PC-9 (cell line): ENCODE results near the gene S100A6. TPM values are rescaled to one million over a fixed set of nuclear protein-coding genes. Genes with fewer than 3 reads are reported as not detected.
"Not testable (repeated sequence)": the region's sequence is repeated elsewhere in the genome, so short reads cannot be mapped to it uniquely, and the experiment has no call there.

Source experiments
- BruUV-seq: library from RNA; stranded (reverse); fragments of 400-500 nt; replicated peaks from 2 replicates; lab custom pipeline; 2021; lab: Mats Ljungman, UMichigan
- CTCF ChIA-PET: fragments of 300-600 bp; sonication (Branson Sonifier 250); formaldehyde crosslinking; loops from one replicate; lab custom pipeline; 2022; ENCODE audit warnings: antibody characterized with exemption; lab: Charles Lee
- POLR2A ChIA-PET: fragments of 300-600 bp; sonication (Branson Sonifier 250); formaldehyde crosslinking; loops from one replicate; lab custom pipeline; 2022; ENCODE audit warnings: antibody characterized with exemption; ENCODE audit not compliant: unreplicated experiment; lab: Charles Lee
- DNase-seq, 2 experiments: peaks; one replicate each; pipeline versions ENCODE4 v3.0.0 to v3.0.0-alpha.2; 2015 to 2022; ENCODE audit warnings: mixed read lengths in 1 of 2
- H2AFZ ChIP-seq: fragments of 200-600 bp; sonication (generic); 2 replicates; pipeline ENCODE4 v1.8.1; 2017; ENCODE audit warnings: antibody characterized with exemption
- H3F3A ChIP-seq: fragments of 200-600 bp; sonication (generic); 2 replicates; pipeline ENCODE4 v1.8.1; 2017; ENCODE audit warnings: antibody characterized with exemption, mild to moderate bottlenecking, low read depth; ENCODE audit not compliant: insufficient read depth
- H3K27ac ChIP-seq: fragments of 200-600 bp; sonication (generic); 2 replicates; pipeline ENCODE4 v1.6.1; 2016; ENCODE audit warnings: mixed run types
- H3K27me3 ChIP-seq: fragments of 200-600 bp; sonication (generic); 2 replicates; pipeline ENCODE4 v1.6.1; 2016; ENCODE audit warnings: low read depth, mixed run types; ENCODE audit not compliant: insufficient read depth
- H3K36me3 ChIP-seq: fragments of 200-600 bp; sonication (generic); 2 replicates; pipeline ENCODE4 v1.6.1; 2016; ENCODE audit warnings: low read depth, mixed run types
- H3K4me1 ChIP-seq: fragments of 200-600 bp; sonication (generic); replicated peaks from 2 replicates; pipeline ENCODE4 v1.6.1; 2016; ENCODE audit warnings: mixed run types; ENCODE audit not compliant: insufficient read depth
- H3K4me2 ChIP-seq: fragments of 200-600 bp; sonication (generic); 2 replicates; pipeline ENCODE4 v1.6.1; 2017; ENCODE audit warnings: mixed run types
- H3K4me3 ChIP-seq: fragments of 200-600 bp; sonication (generic); 2 replicates; pipeline ENCODE4 v1.6.1; 2016; ENCODE audit warnings: mixed run types
- H3K79me2 ChIP-seq: fragments of 200-600 bp; sonication (generic); 2 replicates; pipeline ENCODE4 v1.6.1; 2017; ENCODE audit warnings: low read depth, mixed run types
- H3K9me2 ChIP-seq: fragments of 200-600 bp; sonication (generic); 2 replicates; pipeline ENCODE4 v1.8.1; 2017; ENCODE audit warnings: mild to moderate bottlenecking; ENCODE audit not compliant: insufficient read depth
- H3K9me3 ChIP-seq: fragments of 200-600 bp; sonication (generic); 2 replicates; pipeline ENCODE4 v1.8.1; 2016; ENCODE audit warnings: low read depth; ENCODE audit not compliant: insufficient read depth
- H4K20me1 ChIP-seq: fragments of 200-600 bp; sonication (generic); 2 replicates; pipeline ENCODE4 v1.8.1; 2017; ENCODE audit not compliant: insufficient read depth
- EZH2 ChIP-seq: fragments of 200-600 bp; sonication (generic); IDR thresholded peaks from 2 replicates; pipeline ENCODE4 v1.8.0; 2017; ENCODE audit warnings: antibody characterized with exemption, low read depth
- intact Hi-C: fragments of 100-400 bp; cut with micrococcal nuclease; formaldehyde crosslinking; loops from one replicate; pipeline ENCODE4 v1.10.0; 2022; ENCODE audit not compliant: unreplicated experiment
- total RNA-seq: library from RNA; stranded (reverse); gene quantifications from 2 replicates; pipeline ENCODE4 v1.2.3, GENCODE V29; 2021
- TF ChIP-seq, protein P1 (sequence below): fragments of 200-600 bp; sonication (generic); conservative IDR thresholded peaks from 2 replicates; pipeline ENCODE4 v1.6.1; 2017; ENCODE audit warnings: mixed run types, antibody characterized with exemption, mild to moderate bottlenecking, moderate library complexity

S100A6 gene
- total RNA-seq, 1 experiment from 2014 or later, result 994 TPM

DNA sequence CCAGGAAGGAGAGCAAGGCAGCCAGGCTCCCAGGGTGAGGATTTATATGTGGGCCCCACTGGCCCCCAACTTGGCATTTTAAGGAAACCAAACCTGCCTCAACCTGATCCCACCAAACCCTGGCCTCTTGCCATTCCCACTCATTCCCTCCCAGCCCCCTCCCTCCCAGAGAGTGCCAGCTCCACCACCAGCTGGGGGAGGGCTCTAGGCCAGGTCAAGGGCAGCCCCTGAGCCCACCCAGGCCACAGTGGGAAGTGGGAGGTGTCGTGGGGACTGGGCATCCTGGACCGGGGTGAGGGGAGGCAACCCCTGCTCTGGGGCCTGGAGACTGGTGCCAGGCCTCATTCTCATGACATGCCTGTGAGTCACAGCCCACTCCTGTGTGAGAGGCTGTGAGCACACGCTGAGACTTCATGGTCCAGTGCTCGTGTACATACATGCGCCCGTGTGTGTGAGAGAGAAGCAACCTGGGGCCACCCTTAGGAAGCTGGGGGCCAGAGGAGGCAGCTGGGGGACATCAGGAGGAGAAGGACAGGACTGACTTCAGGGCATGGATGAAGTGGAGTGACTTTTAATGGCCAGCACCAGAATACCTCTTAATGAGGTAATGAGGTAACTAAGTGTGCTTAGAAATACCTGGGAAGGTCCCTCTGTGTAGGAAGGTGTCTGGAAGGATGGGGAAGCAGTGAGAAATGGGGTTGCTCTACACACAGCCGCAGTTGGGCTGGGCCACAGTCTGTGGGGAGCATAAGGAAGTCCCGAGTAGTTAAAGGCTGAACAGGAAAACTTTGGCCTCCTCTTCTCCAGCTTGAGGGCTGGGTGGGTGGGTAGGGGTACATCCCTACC lies 30.0 kb upstream of the S100A6 start, which contains the start of gene S100A2:
S100A2 (minus strand) TSS at position 316 of the 846 bp plus-strand sequence. CDS start 1,967 bp downstream, outside the sequence.
- peak; percentile 65 to 86 for DNase-seq
- H3K27ac ChIP-seq, result peak within 1 kb of the TSS; percentile 97
- intact Hi-C loops, result loop anchor here (2.0 to 10.0 kb wide), 4 partner anchors 17 to 422 kb away; partner anchors contain the start of genes CREB3L4, RAB13, S100A3 and SLC39A1
- ChIA-PET CTCF (interaction anchor here (0.5 to 1.2 kb wide), 9 partner anchors 21 to 1475 kb away, joined by 3 to 6 read pairs (median 4); partner anchors contain the start of genes S100A13, S100A5 and S100A6), POLR2A (interaction anchor here (0.5 to 2.2 kb wide), 18 partner anchors 20 to 619 kb away, joined by 3 to 26 read pairs (median 6); partner anchors contain the start of genes CHTOP, RPS27, S100A14 and S100A4)
- peak within 1 kb of the TSS; percentile 72 for H3K4me2 ChIP-seq
- H3K36me3 ChIP-seq, result no peaks in the 10 kb centered on the region
- peaks cover 56% of the 10 kb centered on the region for H3K4me1 ChIP-seq
- no peaks in the 10 kb centered on the region for H3K27me3 ChIP-seq
- H3K4me3 ChIP-seq, result peak within 1 kb of the TSS; percentile 2; the same call in 1 of the 2 replicates
- H2AFZ ChIP-seq, result no peak within 1 kb of the TSS
- TF ChIP-seq EZH2, result no peak
- TF ChIP-seq, protein P1, sequence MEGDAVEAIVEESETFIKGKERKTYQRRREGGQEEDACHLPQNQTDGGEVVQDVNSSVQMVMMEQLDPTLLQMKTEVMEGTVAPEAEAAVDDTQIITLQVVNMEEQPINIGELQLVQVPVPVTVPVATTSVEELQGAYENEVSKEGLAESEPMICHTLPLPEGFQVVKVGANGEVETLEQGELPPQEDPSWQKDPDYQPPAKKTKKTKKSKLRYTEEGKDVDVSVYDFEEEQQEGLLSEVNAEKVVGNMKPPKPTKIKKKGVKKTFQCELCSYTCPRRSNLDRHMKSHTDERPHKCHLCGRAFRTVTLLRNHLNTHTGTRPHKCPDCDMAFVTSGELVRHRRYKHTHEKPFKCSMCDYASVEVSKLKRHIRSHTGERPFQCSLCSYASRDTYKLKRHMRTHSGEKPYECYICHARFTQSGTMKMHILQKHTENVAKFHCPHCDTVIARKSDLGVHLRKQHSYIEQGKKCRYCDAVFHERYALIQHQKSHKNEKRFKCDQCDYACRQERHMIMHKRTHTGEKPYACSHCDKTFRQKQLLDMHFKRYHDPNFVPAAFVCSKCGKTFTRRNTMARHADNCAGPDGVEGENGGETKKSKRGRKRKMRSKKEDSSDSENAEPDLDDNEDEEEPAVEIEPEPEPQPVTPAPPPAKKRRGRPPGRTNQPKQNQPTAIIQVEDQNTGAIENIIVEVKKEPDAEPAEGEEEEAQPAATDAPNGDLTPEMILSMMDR, result no peak
- peaks cover 40% of the 10 kb centered on the region for H3F3A ChIP-seq
- no peaks in the 10 kb centered on the region for H4K20me1 ChIP-seq
- no peaks in the 10 kb centered on the region for H3K79me2 ChIP-seq
- no peaks in the 10 kb centered on the region for H3K9me3 ChIP-seq
- BruUV-seq, result no TSS peak
- H3K9me2 ChIP-seq, result no peaks in the 10 kb centered on the region

DNA sequence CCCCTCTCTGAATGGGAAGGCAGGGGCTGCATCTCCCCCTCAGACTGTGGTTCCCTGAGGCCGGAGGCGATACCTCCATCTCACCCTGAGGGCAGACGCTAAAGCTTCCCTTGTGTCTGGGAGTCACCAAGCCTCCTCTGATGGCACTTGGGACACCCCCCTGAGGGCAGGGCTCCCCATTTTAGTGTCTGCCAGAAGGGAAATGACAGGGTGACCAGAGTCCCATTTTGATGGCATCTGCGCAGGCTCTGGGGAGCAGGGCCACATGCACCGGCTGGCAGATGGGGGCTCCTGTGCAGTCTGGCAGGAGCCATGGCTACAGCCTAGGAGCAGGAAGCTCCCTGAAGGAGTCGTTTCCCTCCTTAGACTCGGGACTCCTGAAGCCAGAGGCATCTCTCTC lies 28.2 kb upstream of the S100A6 start:
- no peak for TF ChIP-seq EZH2
- TF ChIP-seq, protein P1, result no peak
- Histone ChIP-seq H4K20me1 (no peaks in the 10 kb centered on the region), H3K27ac (peak overlapping the region; percentile 97), H3K9me3 (no peaks in the 10 kb centered on the region), H3K36me3 (no peaks in the 10 kb centered on the region), H3K27me3 (no peaks in the 10 kb centered on the region), H3K9me2 (no peaks in the 10 kb centered on the region), H3K4me3 (no peak overlapping the region), H3F3A (peaks cover 42% of the 10 kb centered on the region), H2AFZ (no peak overlapping the region), H3K4me2 (peak overlapping the region; percentile 72), H3K79me2 (no peaks in the 10 kb centered on the region), H3K4me1 (peaks cover 55% of the 10 kb centered on the region)
- intact Hi-C loops, result loop anchor here (10.0 kb wide), 1 partner anchor 401 kb away; the partner anchor contains the start of genes CREB3L4 and SLC39A1
- no peak for DNase-seq
- ChIA-PET POLR2A (interaction anchor here (0.6 kb wide), 1 partner anchor 19 kb away, joined by 7 read pairs; no protein-coding TSS in a partner anchor), CTCF (no interaction called here)
- no TSS peak for BruUV-seq

DNA sequence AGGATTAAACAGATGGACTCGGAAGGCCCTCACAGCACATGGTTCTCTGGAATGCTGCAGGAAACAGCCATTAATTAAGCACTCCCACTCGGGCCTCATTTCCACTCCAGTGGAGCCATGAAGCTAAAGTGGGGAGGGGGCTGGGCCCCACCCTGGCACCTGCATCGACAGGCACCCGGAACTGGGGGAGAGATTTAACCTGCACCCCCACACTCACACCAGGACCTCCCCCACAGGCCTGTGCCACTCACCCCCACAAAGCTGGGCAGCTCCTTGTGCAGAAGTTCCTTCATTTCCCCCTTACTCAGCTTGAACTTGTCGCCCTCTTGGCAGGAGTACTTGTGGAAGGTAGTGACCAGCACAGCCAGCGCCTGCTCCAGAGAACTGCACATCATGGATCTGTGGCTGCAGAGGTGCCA lies 27.7 kb upstream of the S100A6 start:
- Histone ChIP-seq H3F3A (peaks cover 42% of the 10 kb centered on the region), H3K36me3 (no peaks in the 10 kb centered on the region), H3K4me1 (peaks cover 51% of the 10 kb centered on the region), H4K20me1 (no peaks in the 10 kb centered on the region), H3K9me3 (no peaks in the 10 kb centered on the region), H3K9me2 (no peaks in the 10 kb centered on the region), H3K4me2 (0 out of 2 replicates have a peak overlapping the region, but pooled peaks have one; percentile 72), H3K79me2 (no peaks in the 10 kb centered on the region), H3K27me3 (no peaks in the 10 kb centered on the region), H3K4me3 (no peak overlapping the region), H2AFZ (no peak overlapping the region), H3K27ac (peak overlapping the region; percentile 97; the same call in 1 of the 2 replicates)
- TF ChIP-seq, protein P1, result no peak
- TF ChIP-seq EZH2, result no peak
- ChIA-PET POLR2A (no interaction called here), CTCF (interaction anchor here (0.7 kb wide), 1 partner anchor 406 kb away, joined by 7 read pairs; no protein-coding TSS in a partner anchor)
- intact Hi-C loops, result loop anchor here (10.0 kb wide), 1 partner anchor 401 kb away; the partner anchor contains the start of genes CREB3L4 and SLC39A1
- BruUV-seq, result no TSS peak
- no peak for DNase-seq

DNA sequence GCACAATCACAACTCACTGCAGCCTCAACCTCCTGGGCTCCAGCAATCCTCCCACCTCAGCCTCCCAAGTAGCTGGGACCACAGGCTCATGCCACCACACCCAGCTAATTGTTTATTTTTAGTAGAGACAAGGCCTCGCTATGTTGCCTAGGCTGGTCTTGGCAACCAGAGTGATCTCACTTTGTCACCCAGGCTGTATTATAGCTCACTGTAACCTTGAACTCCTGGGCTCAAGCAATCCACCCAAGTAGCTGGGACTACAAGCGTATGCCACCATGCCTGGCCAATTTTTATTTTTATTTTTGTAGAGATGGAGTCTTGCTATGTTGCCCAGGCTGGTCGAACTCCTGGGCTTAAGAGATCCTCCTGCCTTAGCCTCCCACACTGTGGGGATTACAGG lies 26.2 kb upstream of the S100A6 start:
- H3K4me3 ChIP-seq, H3K79me2 ChIP-seq, H3K27ac ChIP-seq, H2AFZ ChIP-seq, CTCF ChIA-PET, H3K9me3 ChIP-seq, H3K27me3 ChIP-seq, H4K20me1 ChIP-seq, H3K36me3 ChIP-seq, BruUV-seq, DNase-seq, H3K4me2 ChIP-seq, H3K9me2 ChIP-seq: not testable (repeated sequence)
- POLR2A ChIA-PET, result interaction anchor here (0.6 kb wide), 1 partner anchor 110 kb away, joined by 3 read pairs; no protein-coding TSS in a partner anchor
- intact Hi-C loops, result loop anchor here (10.0 kb wide), 1 partner anchor 403 kb away; the partner anchor contains the start of genes CREB3L4 and SLC39A1
- peaks cover 37% of the 10 kb centered on the region for H3K4me1 ChIP-seq
- H3F3A ChIP-seq, result peaks cover 28% of the 10 kb centered on the region
